CD14-positive monocyte (primary cell): ENCODE results near the gene UBE2E3. TPM values are rescaled to one million over a fixed set of nuclear protein-coding genes. Genes with fewer than 3 reads are reported as not detected.

Source experiments
- DNase-seq, 3 donors: peaks; one replicate each; pipeline ENCODE4 v3.0.0-alpha.2; 2011 to 2022
- H2AFZ ChIP-seq: 2 replicates; pipeline ENCODE4 v1.6.0; 2012; ENCODE audit warnings: mild to moderate bottlenecking, low read depth, low read length, inconsistent platforms; ENCODE audit not compliant: insufficient read depth, poor library complexity, severe bottlenecking
- H3K27ac ChIP-seq, 2 donors: 1 replicate in 1 of 2; 2 replicates in 1 of 2; pipeline ENCODE4 v1.5.1; 2012 to 2013; ENCODE audit warnings: low read length in 2 of 2, control low read depth in 1 of 2, inconsistent platforms in 1 of 2, low read depth in 1 of 2, mild to moderate bottlenecking in 1 of 2
- H3K27me3 ChIP-seq, 2 donors: one replicate each; pipeline versions ENCODE4 v1.6.0 to v1.6.1; 2011 to 2013; ENCODE audit warnings: low read length in 2 of 2; ENCODE audit not compliant: control insufficient read depth in 2 of 2, insufficient read depth in 2 of 2
- H3K36me3 ChIP-seq, 2 donors: replicated peaks in 1 of 2; 1 replicate in 1 of 2; 2 replicates in 1 of 2; pipeline versions ENCODE4 v1.5.1 to v1.6.1; 2012 to 2013; ENCODE audit warnings: low read length in 2 of 2, control low read depth in 1 of 2, inconsistent platforms in 1 of 2, mild to moderate bottlenecking in 1 of 2; ENCODE audit not compliant: insufficient read depth in 2 of 2, control insufficient read depth in 1 of 2
- H3K4me1 ChIP-seq, 2 donors: 1 replicate in 1 of 2; 2 replicates in 1 of 2; pipeline versions ENCODE4 v1.5.1 to v1.6.1; 2012 to 2013; ENCODE audit warnings: low read length in 2 of 2, control low read depth in 1 of 2, inconsistent platforms in 1 of 2, mild to moderate bottlenecking in 1 of 2, moderate library complexity in 1 of 2; ENCODE audit not compliant: insufficient read depth in 2 of 2, control insufficient read depth in 1 of 2
- H3K4me2 ChIP-seq: replicated peaks from 2 replicates; pipeline ENCODE3; 2012; ENCODE audit warnings: low read length, moderate library complexity, mild to moderate bottlenecking; ENCODE audit not compliant: poor library complexity, severe bottlenecking; ENCODE audit errors: extremely low read depth
- H3K4me3 ChIP-seq, 3 experiments: fragments of 200-600 bp in 1 of 3; sonication (generic) in 1 of 3; replicated peaks in 1 of 3; 1 replicate in 2 of 3; 2 replicates in 1 of 3; pipeline ENCODE4 v1.5.1; 2011 to 2013; ENCODE audit warnings: low read length in 3 of 3, mild to moderate bottlenecking in 3 of 3, control low read depth in 2 of 3, low read depth in 2 of 3, inconsistent platforms in 1 of 3, moderate library complexity in 1 of 3
- H3K79me2 ChIP-seq: 2 replicates; pipeline ENCODE4 v1.6.0; 2012; ENCODE audit warnings: mild to moderate bottlenecking, control low read depth, inconsistent platforms, low read length, moderate library complexity; ENCODE audit not compliant: insufficient read depth
- H3K9ac ChIP-seq: 2 replicates; pipeline ENCODE4 v1.6.0; 2017; ENCODE audit warnings: low read length, mild to moderate bottlenecking; ENCODE audit not compliant: insufficient read depth, poor library complexity, severe bottlenecking
- H3K9me3 ChIP-seq, 2 donors: replicated peaks in 1 of 2; 1 replicate in 1 of 2; 2 replicates in 1 of 2; pipeline versions ENCODE4 v1.5.1 to v1.6.1; 2012 to 2013; ENCODE audit warnings: low read length in 2 of 2, control low read depth in 1 of 2; ENCODE audit not compliant: control insufficient read depth in 1 of 2, insufficient read depth in 1 of 2
- H4K20me1 ChIP-seq: 2 replicates; pipeline ENCODE4 v1.6.0; 2012; ENCODE audit warnings: mild to moderate bottlenecking, low read length, control low read depth, moderate library complexity; ENCODE audit not compliant: insufficient read depth
- H3K27ac Mint-ChIP-seq, 7 donors: one replicate each; pipeline ENCODE4 v1.8.0; 2020; ENCODE audit warnings: mild to moderate bottlenecking in 7 of 7, mixed read lengths in 7 of 7, moderate library complexity in 6 of 7, inconsistent platforms in 2 of 7
- H3K27me3 Mint-ChIP-seq, 3 donors: one replicate each; pipeline ENCODE4 v1.8.0; 2021 to 2022; ENCODE audit warnings: low read depth in 3 of 3, mild to moderate bottlenecking in 3 of 3, mixed read lengths in 3 of 3, moderate library complexity in 3 of 3, inconsistent platforms in 1 of 3
- H3K36me3 Mint-ChIP-seq, 2 donors: one replicate each; pipeline ENCODE4 v1.8.0; 2020; ENCODE audit warnings: mixed read lengths in 2 of 2, inconsistent platforms in 1 of 2, mild to moderate bottlenecking in 1 of 2
- H3K4me1 Mint-ChIP-seq: one replicate; pipeline ENCODE4 v1.8.0; 2020; ENCODE audit warnings: mild to moderate bottlenecking, mixed read lengths
- H3K4me3 Mint-ChIP-seq, 2 donors: one replicate each; pipeline ENCODE4 v1.8.0; 2020; ENCODE audit warnings: mild to moderate bottlenecking in 2 of 2, mixed read lengths in 2 of 2, moderate library complexity in 1 of 2
- H3K9me3 Mint-ChIP-seq, 7 donors: one replicate each; pipeline ENCODE4 v1.8.0; 2020 to 2022; ENCODE audit warnings: mixed read lengths in 7 of 7, mild to moderate bottlenecking in 6 of 7, moderate library complexity in 6 of 7, inconsistent platforms in 2 of 7
- WGBS: methylation state at CpG from one replicate; pipeline ENCODE4 v1.1.5; 2013; ENCODE audit warnings: missing lambda C conversion rate; ENCODE audit not compliant: insufficient coverage; 5-methylcytosine and 5-hydroxymethylcytosine counted together
- intact Hi-C, 2 donors: fragments of 100-400 bp; cut with micrococcal nuclease; formaldehyde crosslinking; loops; one replicate each; pipeline versions ENCODE4 v1.15.0 to v1.15.1; 2023
- polyA plus RNA-seq, 3 donors: library from polyadenylated mRNA; depleted of rRNA in 1 of 3; unstranded in 2 of 3; stranded (reverse) in 1 of 3; fragments of 300-500 nt in 2 of 3; fragments of >200 nt in 1 of 3; fragmentation: Illumina TruSeq in 2 of 3; gene quantifications; 1 replicate in 2 of 3; 2 replicates in 1 of 3; pipeline ENCODE4 v1.2.3, GENCODE V29; 2012 to 2021
- TF ChIP-seq, protein P1 (sequence below): fragments of 200-600 bp; IDR thresholded peaks from one replicate; pipeline ENCODE4 v1.8.0; 2022; ENCODE audit warnings: antibody characterized with exemption, mild to moderate bottlenecking

Gene UBE2E3
- polyA plus RNA-seq, 3 donors: 45.9 to 67.5 (median 52.1) TPM

DNA sequence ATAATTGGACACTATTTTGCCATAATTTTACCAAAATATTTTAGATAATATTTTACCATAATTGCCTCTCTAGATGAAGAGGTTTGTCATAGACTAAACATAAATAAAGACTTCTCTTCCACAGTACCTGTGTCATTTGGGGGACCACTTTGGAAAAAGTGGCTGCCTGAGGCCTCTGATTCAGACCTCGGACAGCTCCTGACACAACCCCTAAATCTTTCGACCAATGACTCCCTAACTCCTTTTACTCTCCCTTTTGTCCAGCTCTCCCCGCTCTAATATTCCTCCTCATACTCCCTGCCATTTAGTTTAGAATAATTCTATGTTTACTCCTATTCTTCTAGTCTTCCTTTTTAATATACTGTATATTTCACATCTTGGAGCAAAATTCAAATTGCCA, 36.0 kb upstream of the UBE2E3 start:
- no peak for DNase-seq
- H3K9me3 Mint-ChIP-seq: peaks cover 0 to 6% (median 1%) of the 10 kb centered on the region in 7 donors
- intact Hi-C loops: no loop called here
- H3K27me3 Mint-ChIP-seq: no peaks in the 10 kb centered on the region
- TF ChIP-seq, protein P1, sequence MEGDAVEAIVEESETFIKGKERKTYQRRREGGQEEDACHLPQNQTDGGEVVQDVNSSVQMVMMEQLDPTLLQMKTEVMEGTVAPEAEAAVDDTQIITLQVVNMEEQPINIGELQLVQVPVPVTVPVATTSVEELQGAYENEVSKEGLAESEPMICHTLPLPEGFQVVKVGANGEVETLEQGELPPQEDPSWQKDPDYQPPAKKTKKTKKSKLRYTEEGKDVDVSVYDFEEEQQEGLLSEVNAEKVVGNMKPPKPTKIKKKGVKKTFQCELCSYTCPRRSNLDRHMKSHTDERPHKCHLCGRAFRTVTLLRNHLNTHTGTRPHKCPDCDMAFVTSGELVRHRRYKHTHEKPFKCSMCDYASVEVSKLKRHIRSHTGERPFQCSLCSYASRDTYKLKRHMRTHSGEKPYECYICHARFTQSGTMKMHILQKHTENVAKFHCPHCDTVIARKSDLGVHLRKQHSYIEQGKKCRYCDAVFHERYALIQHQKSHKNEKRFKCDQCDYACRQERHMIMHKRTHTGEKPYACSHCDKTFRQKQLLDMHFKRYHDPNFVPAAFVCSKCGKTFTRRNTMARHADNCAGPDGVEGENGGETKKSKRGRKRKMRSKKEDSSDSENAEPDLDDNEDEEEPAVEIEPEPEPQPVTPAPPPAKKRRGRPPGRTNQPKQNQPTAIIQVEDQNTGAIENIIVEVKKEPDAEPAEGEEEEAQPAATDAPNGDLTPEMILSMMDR: no peak
- no CpG with 5 or more reads among the region's 3 CpGs for WGBS
- no peaks in the 10 kb centered on the region for H3K36me3 ChIP-seq
- no peak overlapping the region for H3K4me3 Mint-ChIP-seq
- no peaks in the 10 kb centered on the region for H3K4me1 Mint-ChIP-seq
- H2AFZ ChIP-seq: no peak overlapping the region
- no peaks in the 10 kb centered on the region for H3K9me3 ChIP-seq
- H3K9ac ChIP-seq: no peak overlapping the region
- no peak overlapping the region for H3K4me2 ChIP-seq
- H3K4me1 ChIP-seq: no peaks in the 10 kb centered on the region
- no peaks in the 10 kb centered on the region for H3K36me3 Mint-ChIP-seq
- no peaks in the 10 kb centered on the region for H4K20me1 ChIP-seq
- H3K27me3 ChIP-seq: no peaks in the 10 kb centered on the region
- H3K27ac ChIP-seq: no peak overlapping the region
- no peak overlapping the region for H3K27ac Mint-ChIP-seq
- H3K79me2 ChIP-seq: no peaks in the 10 kb centered on the region
- H3K4me3 ChIP-seq: no peak overlapping the region

DNA sequence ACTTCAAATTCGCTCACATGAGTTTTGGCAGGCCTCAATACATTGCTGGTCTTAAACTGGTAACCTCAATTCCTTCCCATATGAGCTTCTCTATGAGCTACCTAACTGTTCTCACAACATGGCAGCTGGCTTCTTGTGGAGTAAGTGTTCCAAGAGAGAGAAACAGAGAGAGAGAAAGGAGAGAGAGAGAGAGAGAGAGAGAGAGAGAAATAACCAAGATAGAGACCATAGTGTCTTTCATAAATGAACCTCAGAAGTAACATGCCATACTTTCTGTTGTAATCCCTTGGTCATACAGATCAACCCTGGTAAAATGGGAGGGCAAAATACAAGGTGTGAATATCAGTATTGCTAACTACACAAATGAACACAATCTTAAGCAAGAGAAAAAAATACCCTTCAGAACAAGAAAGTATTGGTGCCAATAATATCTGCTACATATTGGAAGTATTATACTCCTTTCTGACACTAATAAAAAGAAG, 33.2 kb upstream of the UBE2E3 start:
- no peak overlapping the region for H3K9ac ChIP-seq
- no peak for DNase-seq
- H3K27ac Mint-ChIP-seq: no peak overlapping the region
- no peak overlapping the region for H3K4me2 ChIP-seq
- TF ChIP-seq, protein P1: no peak
- H3K9me3 Mint-ChIP-seq: peaks cover 0 to 2% (median 0%) of the 10 kb centered on the region in 7 donors
- H4K20me1 ChIP-seq: no peaks in the 10 kb centered on the region
- no peaks in the 10 kb centered on the region for H3K79me2 ChIP-seq
- intact Hi-C loops: no loop called here
- peaks cover 1 to 5% (median 4%) of the 10 kb centered on the region in 3 donors for H3K27me3 Mint-ChIP-seq
- no peaks in the 10 kb centered on the region for H3K27me3 ChIP-seq
- H3K4me1 ChIP-seq: no peaks in the 10 kb centered on the region
- no peak overlapping the region for H2AFZ ChIP-seq
- no peaks in the 10 kb centered on the region for H3K4me1 Mint-ChIP-seq
- H3K27ac ChIP-seq: no peak overlapping the region
- H3K4me3 ChIP-seq: no peak overlapping the region
- H3K9me3 ChIP-seq: no peaks in the 10 kb centered on the region
- no peaks in the 10 kb centered on the region for H3K36me3 ChIP-seq
- no peak overlapping the region for H3K4me3 Mint-ChIP-seq
- H3K36me3 Mint-ChIP-seq: no peaks in the 10 kb centered on the region
- 83% methylated on average over 1 of the region's 1 CpG for WGBS
